Measurements from ENCODE around the gene RAD54L2.
"Not testable (repeated sequence)": the region's sequence is repeated elsewhere in the genome, so short reads cannot be mapped to it uniquely, and the experiment has no call there.

RAD54L2 gene

DNA sequence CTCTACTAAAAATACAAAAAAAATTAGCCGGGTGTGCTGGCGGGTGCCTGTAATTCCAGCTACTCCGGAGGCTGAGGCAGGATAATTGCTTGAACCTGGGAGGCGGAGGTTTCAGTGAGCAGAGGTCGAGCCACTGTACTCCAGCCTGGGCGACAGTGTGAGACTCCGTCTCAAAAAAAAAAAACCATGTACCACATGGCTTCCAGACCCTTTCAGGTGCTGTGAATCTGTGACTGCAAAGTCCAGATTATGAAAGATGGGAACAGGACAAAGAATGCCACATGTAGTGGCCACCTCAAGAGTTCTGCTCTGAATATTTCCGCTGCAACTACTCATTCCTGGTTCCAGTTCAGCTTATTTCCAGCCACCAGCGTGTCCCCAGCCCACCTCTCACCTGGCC lies 30.3 kb upstream of the RAD54L2 start:
- ChIA-PET POLR2A (interaction anchor here (0.5 kb wide), 1 partner anchor 42 kb away, joined by 4 read pairs; no protein-coding TSS in a partner anchor), CTCF (no interaction called here)
- Histone ChIP-seq H3K9me3 (ENCODE audit: control extremely low read depth in 1 of 5, control insufficient read depth in 4 of 5, insufficient read depth in 2 of 5, low read depth in 1 of 5, low read length in 4 of 5) (no peaks in the 10 kb centered on the region), H3K36me3 (ENCODE audit: control insufficient read depth in 4 of 4, insufficient read depth in 4 of 4, low read length in 3 of 4) (no peaks in the 10 kb centered on the region), H3K4me1 (ENCODE audit: control extremely low read depth in 1 of 4, control insufficient read depth in 4 of 4, insufficient read depth in 4 of 4, low read length in 3 of 4) (no peaks in the 10 kb centered on the region), H3K27ac (ENCODE audit: insufficient read depth in 1 of 2, low read depth in 1 of 2, low read length in 2 of 2, poor library complexity in 1 of 2, severe bottlenecking in 2 of 2) (no peak overlapping the region), H3K27me3 (replicated peaks in 2 of 5; ENCODE audit: control insufficient read depth in 4 of 5, insufficient read depth in 5 of 5, low read length in 4 of 5) (no peaks in the 10 kb centered on the region), H3K4me3 (ENCODE audit: control insufficient read depth in 1 of 7, extremely low read depth in 1 of 7, insufficient read depth in 4 of 7, low read depth in 2 of 7, low read length in 6 of 7) (no peak overlapping the region)
- no peak for DNase-seq
- 97% methylated on average over 6 of the region's 9 CpGs for WGBS (ENCODE audit: insufficient coverage)

DNA sequence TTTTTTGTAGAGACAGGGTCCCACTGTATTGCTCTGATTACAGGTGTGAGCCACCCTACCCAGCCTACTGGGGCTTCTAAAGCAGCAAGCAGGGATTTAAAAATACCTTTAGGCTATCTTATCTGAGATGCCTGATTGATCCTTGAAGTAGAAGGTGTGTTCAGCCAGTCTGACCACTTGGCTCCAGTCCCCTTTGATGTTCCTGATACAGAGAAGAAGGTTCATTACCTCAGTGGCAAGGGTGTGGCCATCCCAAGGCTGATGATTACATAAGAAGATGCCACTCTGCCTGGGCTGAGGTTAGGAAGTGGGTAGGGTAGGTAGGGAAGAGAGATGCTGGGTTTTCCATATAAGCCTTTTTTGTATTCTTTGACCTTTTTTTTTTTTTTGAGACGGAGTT lies 27.5 kb upstream of the RAD54L2 start:
- ChIA-PET POLR2A (interaction anchor here (0.6 kb wide), 1 partner anchor 11 kb away, joined by 6 read pairs; no protein-coding TSS in a partner anchor), CTCF (interaction anchor here (0.6 to 3.5 kb wide), 7 partner anchors 9 to 939 kb away, joined by 3 to 14 read pairs (median 4); no protein-coding TSS in a partner anchor)

DNA sequence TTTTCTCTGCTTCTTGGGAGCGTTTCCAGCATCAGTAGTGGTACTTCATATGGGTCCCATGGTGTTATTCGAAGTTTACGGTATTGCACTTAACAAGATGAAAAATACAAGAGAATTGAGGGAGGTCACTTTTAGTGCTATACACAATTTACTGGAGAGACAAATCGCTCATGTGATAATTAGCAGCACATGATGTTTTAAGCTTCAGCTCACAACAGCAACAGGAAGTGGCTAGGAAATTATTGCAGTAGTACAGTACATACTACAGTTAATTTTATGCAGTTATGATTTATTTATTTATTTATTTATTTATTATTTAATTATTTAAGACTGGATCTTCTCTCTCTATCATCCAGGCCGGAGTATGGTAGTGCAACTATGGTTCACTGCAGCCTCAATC lies 24.3 kb upstream of the RAD54L2 start:
- no peak overlapping the region for H3K4me3 ChIP-seq (ENCODE audit: control insufficient read depth in 1 of 7, extremely low read depth in 1 of 7, insufficient read depth in 4 of 7, low read depth in 2 of 7, low read length in 6 of 7)
- no peaks in the 10 kb centered on the region for H3K9me3 ChIP-seq (ENCODE audit: control extremely low read depth in 1 of 5, control insufficient read depth in 4 of 5, insufficient read depth in 2 of 5, low read depth in 1 of 5, low read length in 4 of 5)
- H3K36me3 ChIP-seq (ENCODE audit: control insufficient read depth in 4 of 4, insufficient read depth in 4 of 4, low read length in 3 of 4): no peaks in the 10 kb centered on the region
- H3K27ac ChIP-seq (ENCODE audit: insufficient read depth in 1 of 2, low read depth in 1 of 2, low read length in 2 of 2, poor library complexity in 1 of 2, severe bottlenecking in 2 of 2): no peak overlapping the region
- peaks cover 0 to 2% (median 0%) of the 10 kb centered on the region in 4 experiments for H3K4me1 ChIP-seq (ENCODE audit: control extremely low read depth in 1 of 4, control insufficient read depth in 4 of 4, insufficient read depth in 4 of 4, low read length in 3 of 4)
- POLR2A ChIA-PET: no interaction called here
- no peaks in the 10 kb centered on the region for H3K27me3 ChIP-seq (replicated peaks in 2 of 5; ENCODE audit: control insufficient read depth in 4 of 5, insufficient read depth in 5 of 5, low read length in 4 of 5)
- WGBS (ENCODE audit: insufficient coverage): 97% methylated on average over 3 of the region's 5 CpGs
- no peak for DNase-seq
- CTCF ChIA-PET: interaction anchor here (2.6 kb wide), 1 partner anchor 12 kb away, joined by 14 read pairs; no protein-coding TSS in a partner anchor

More for the DNA sequence above, 27.5 kb upstream of the RAD54L2 start:
- Histone ChIP-seq H3K27me3 (replicated peaks in 2 of 5; ENCODE audit: control insufficient read depth in 4 of 5, insufficient read depth in 5 of 5, low read length in 4 of 5) (no peaks in the 10 kb centered on the region), H3K4me3 (ENCODE audit: control insufficient read depth in 1 of 7, extremely low read depth in 1 of 7, insufficient read depth in 4 of 7, low read depth in 2 of 7, low read length in 6 of 7) (no peak overlapping the region), H3K36me3 (ENCODE audit: control insufficient read depth in 4 of 4, insufficient read depth in 4 of 4, low read length in 3 of 4) (no peaks in the 10 kb centered on the region), H3K9me3 (ENCODE audit: control extremely low read depth in 1 of 5, control insufficient read depth in 4 of 5, insufficient read depth in 2 of 5, low read depth in 1 of 5, low read length in 4 of 5) (no peaks in the 10 kb centered on the region), H3K27ac (ENCODE audit: insufficient read depth in 1 of 2, low read depth in 1 of 2, low read length in 2 of 2, poor library complexity in 1 of 2, severe bottlenecking in 2 of 2) (no peak overlapping the region), H3K4me1 (ENCODE audit: control extremely low read depth in 1 of 4, control insufficient read depth in 4 of 4, insufficient read depth in 4 of 4, low read length in 3 of 4) (peaks cover 0 to 2% (median 0%) of the 10 kb centered on the region in 4 experiments)
- no CpG with 5 or more reads among the region's 1 CpG for WGBS (ENCODE audit: insufficient coverage)
- no peak for DNase-seq

DNA sequence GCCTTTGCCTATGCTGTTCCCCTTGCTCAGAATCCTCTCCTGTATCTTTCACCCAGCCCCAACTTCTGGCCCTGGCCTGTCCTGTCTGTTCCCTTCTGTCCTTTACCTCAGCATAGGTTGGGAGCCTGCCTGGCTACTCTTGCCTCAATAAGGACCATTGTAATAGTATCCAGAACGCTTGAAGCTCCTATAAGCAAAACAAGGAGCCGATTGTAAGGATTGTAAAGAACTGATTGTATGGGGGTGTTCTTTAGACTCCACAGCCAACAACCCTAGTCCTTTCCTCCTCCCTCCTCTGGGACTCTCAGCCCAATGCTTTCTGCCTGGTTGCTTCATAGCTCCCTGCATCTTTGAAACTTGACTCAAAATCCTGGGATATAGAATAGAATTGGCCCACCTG lies 18.7 kb upstream of the RAD54L2 start:
- ChIA-PET CTCF (interaction anchor here (1.9 kb wide), 2 partner anchors 10 to 19 kb away, joined by 5 to 6 read pairs; partner anchors contain the start of gene RAD54L2), POLR2A (no interaction called here)
- H3K36me3 ChIP-seq (ENCODE audit: control insufficient read depth in 4 of 4, insufficient read depth in 4 of 4, low read length in 3 of 4): no peaks in the 10 kb centered on the region
- WGBS (ENCODE audit: insufficient coverage): no CpG with 5 or more reads among the region's 2 CpGs
- H3K27me3 ChIP-seq (replicated peaks in 2 of 5; ENCODE audit: control insufficient read depth in 4 of 5, insufficient read depth in 5 of 5, low read length in 4 of 5): no peaks in the 10 kb centered on the region
- H3K27ac ChIP-seq (ENCODE audit: insufficient read depth in 1 of 2, low read depth in 1 of 2, low read length in 2 of 2, poor library complexity in 1 of 2, severe bottlenecking in 2 of 2): no peak overlapping the region
- DNase-seq: no peak
- no peaks in the 10 kb centered on the region for H3K9me3 ChIP-seq (ENCODE audit: control extremely low read depth in 1 of 5, control insufficient read depth in 4 of 5, insufficient read depth in 2 of 5, low read depth in 1 of 5, low read length in 4 of 5)
- peaks cover 0 to 11% (median 6%) of the 10 kb centered on the region in 4 experiments for H3K4me1 ChIP-seq (ENCODE audit: control extremely low read depth in 1 of 4, control insufficient read depth in 4 of 4, insufficient read depth in 4 of 4, low read length in 3 of 4)
- no peak overlapping the region for H3K4me3 ChIP-seq (ENCODE audit: control insufficient read depth in 1 of 7, extremely low read depth in 1 of 7, insufficient read depth in 4 of 7, low read depth in 2 of 7, low read length in 6 of 7)

DNA sequence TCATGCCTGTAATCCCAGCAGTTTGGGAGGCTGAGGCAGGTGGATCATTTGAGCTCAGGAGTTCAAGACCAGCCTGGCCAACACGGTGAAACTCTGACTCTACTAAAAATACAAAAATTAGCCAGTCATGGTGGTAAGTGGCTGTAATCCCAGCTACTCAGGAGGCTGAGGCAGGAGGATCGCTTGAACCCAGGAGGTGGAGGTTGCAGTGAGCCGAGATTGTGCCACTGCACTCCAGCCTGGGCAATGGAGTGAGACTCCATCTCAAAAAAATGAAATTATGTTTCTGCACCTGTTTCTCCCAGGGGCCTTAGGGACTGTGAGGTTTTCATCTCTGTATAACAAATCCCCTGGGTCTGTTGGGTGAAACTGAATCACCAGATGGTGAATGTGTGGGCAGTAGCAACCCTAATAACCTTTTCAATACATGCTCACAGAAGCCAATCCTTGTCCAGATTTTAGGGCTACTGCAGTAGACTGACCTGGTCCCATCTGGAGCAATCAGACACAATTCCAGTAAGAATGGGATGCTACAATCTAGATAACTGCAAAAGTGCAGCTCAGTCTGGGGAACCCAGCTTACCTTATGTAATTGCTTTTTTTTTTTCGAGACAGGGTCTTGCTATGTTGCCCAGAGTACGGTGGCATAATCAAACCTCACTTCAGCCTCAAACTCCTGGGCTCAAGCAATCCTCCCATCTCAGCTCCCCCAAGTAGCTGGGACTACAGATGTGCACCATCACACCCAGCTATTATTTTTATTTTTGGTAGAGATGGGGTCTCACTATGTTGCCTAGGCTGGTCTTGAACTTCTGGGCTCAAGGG lies 17.4 kb upstream of the RAD54L2 start:
- H3K4me3 ChIP-seq (ENCODE audit: control insufficient read depth in 1 of 7, extremely low read depth in 1 of 7, insufficient read depth in 4 of 7, low read depth in 2 of 7, low read length in 6 of 7); DNase-seq; H3K9me3 ChIP-seq (ENCODE audit: control extremely low read depth in 1 of 5, control insufficient read depth in 4 of 5, insufficient read depth in 2 of 5, low read depth in 1 of 5, low read length in 4 of 5); POLR2A ChIA-PET; H3K27ac ChIP-seq (ENCODE audit: insufficient read depth in 1 of 2, low read depth in 1 of 2, low read length in 2 of 2, poor library complexity in 1 of 2, severe bottlenecking in 2 of 2); H3K27me3 ChIP-seq (replicated peaks in 2 of 5; ENCODE audit: control insufficient read depth in 4 of 5, insufficient read depth in 5 of 5, low read length in 4 of 5); H3K36me3 ChIP-seq (ENCODE audit: control insufficient read depth in 4 of 4, insufficient read depth in 4 of 4, low read length in 3 of 4): not testable (repeated sequence)
- H3K4me1 ChIP-seq (ENCODE audit: control extremely low read depth in 1 of 4, control insufficient read depth in 4 of 4, insufficient read depth in 4 of 4, low read length in 3 of 4): peaks cover 0 to 11% (median 6%) of the 10 kb centered on the region in 4 experiments
- CTCF ChIA-PET: interaction anchor here (1.7 to 1.9 kb wide), 2 partner anchors 17 to 20 kb away, joined by 4 to 5 read pairs; partner anchors contain the start of gene RAD54L2
- WGBS (ENCODE audit: insufficient coverage): 90% methylated on average over 4 of the region's 5 CpGs

DNA sequence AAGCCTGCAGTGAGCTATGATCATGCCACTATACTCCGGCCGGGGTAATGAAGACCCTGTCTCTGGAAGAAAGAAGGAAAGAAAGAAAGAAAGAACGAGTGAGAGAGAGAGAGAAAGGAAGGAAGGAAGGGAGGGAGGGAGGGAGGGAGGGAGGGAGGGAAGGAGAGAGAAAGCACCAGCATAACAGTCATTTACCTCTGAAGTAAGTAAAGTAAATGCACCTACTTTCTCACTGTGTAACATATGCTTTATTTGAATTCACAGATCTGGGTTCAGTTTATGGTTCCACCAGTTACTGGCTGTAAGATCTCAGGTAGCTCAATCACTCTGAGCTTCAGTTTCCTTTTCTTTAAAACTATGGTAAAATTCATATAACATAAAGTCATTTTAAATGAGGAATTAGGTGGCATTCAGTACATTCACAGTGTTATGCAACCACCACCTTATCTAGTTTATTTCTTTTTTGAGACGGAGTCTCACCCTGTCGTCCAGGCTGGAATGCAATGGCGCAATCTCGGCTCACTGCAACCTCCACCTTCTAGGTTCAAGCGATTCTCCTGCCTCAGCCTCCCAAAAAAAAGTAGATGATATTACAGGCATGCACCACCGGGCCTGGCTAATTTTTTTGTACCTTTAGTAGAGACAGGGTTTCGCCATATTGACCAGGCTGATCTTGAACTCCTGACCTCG lies 16.1 kb upstream of the RAD54L2 start:
- Histone ChIP-seq H3K27me3 (replicated peaks in 2 of 5; ENCODE audit: control insufficient read depth in 4 of 5, insufficient read depth in 5 of 5, low read length in 4 of 5) (no peaks in the 10 kb centered on the region), H3K4me3 (ENCODE audit: control insufficient read depth in 1 of 7, extremely low read depth in 1 of 7, insufficient read depth in 4 of 7, low read depth in 2 of 7, low read length in 6 of 7) (peak overlapping the region in 2 of 7 experiments; percentile 37 to 57), H3K9me3 (ENCODE audit: control extremely low read depth in 1 of 5, control insufficient read depth in 4 of 5, insufficient read depth in 2 of 5, low read depth in 1 of 5, low read length in 4 of 5) (no peaks in the 10 kb centered on the region), H3K36me3 (ENCODE audit: control insufficient read depth in 4 of 4, insufficient read depth in 4 of 4, low read length in 3 of 4) (no peaks in the 10 kb centered on the region), H3K27ac (ENCODE audit: insufficient read depth in 1 of 2, low read depth in 1 of 2, low read length in 2 of 2, poor library complexity in 1 of 2, severe bottlenecking in 2 of 2) (no peak overlapping the region), H3K4me1 (ENCODE audit: control extremely low read depth in 1 of 4, control insufficient read depth in 4 of 4, insufficient read depth in 4 of 4, low read length in 3 of 4) (peaks cover 0 to 11% (median 6%) of the 10 kb centered on the region in 4 experiments)
- 80% methylated on average over 8 of the region's 11 CpGs for WGBS (ENCODE audit: insufficient coverage)
- POLR2A ChIA-PET: no interaction called here
- DNase-seq: no peak
- CTCF ChIA-PET: interaction anchor here (1.7 kb wide), 1 partner anchor 21 kb away, joined by 4 read pairs; no protein-coding TSS in a partner anchor

Data from common myeloid progenitor, CD34-positive (primary cell).